BLaER1 treated with 17β-estradiol and CSF1 and Interleukin-3, amounts not matched to agents 10 nM and 100 nM (cell line): ENCODE results near the gene PADI6.
A peak's percentile ranks its signal among the peaks of the same experiment; 100 is the strongest.

ENCODE experiments used
- H3K27ac ChIP-seq, 11 experiments: shearing (Covaris generic); formaldehyde crosslinking; 2 replicates each; pipeline ENCODE4 v1.8.1; 2022
- H3K27me3 ChIP-seq, 11 experiments: shearing (Covaris generic); formaldehyde crosslinking; 2 replicates each; pipeline ENCODE4 v1.8.1; 2022
- H3K36me3 ChIP-seq, 11 experiments: shearing (Covaris generic); formaldehyde crosslinking; 2 replicates each; pipeline ENCODE4 v1.8.1; 2022
- H3K4me1 ChIP-seq, 10 experiments: shearing (Covaris generic); formaldehyde crosslinking; 2 replicates each; pipeline ENCODE4 v1.8.1; 2022
- H3K4me2 ChIP-seq, 11 experiments: shearing (Covaris generic); formaldehyde crosslinking; 2 replicates each; pipeline ENCODE4 v1.8.1; 2022
- H3K4me3 ChIP-seq, 10 experiments: shearing (Covaris generic); formaldehyde crosslinking; 2 replicates each; pipeline ENCODE4 v1.8.1; 2022
- H3K9ac ChIP-seq, 11 experiments: shearing (Covaris generic); formaldehyde crosslinking; 2 replicates each; pipeline ENCODE4 v1.8.1; 2022
- H3K9me3 ChIP-seq, 11 experiments: shearing (Covaris generic); formaldehyde crosslinking; replicated peaks in 1 of 11; 2 replicates each; pipeline ENCODE4 v1.8.1; 2022
- H4K20me1 ChIP-seq, 11 experiments: shearing (Covaris generic); formaldehyde crosslinking; 2 replicates each; pipeline ENCODE4 v1.8.1; 2022
- Cebpa-rat ChIP-seq, 11 experiments: shearing (Covaris generic); IDR thresholded peaks; 2 replicates each; pipeline ENCODE4 v1.8.1; 2022

PADI6 gene

DNA sequence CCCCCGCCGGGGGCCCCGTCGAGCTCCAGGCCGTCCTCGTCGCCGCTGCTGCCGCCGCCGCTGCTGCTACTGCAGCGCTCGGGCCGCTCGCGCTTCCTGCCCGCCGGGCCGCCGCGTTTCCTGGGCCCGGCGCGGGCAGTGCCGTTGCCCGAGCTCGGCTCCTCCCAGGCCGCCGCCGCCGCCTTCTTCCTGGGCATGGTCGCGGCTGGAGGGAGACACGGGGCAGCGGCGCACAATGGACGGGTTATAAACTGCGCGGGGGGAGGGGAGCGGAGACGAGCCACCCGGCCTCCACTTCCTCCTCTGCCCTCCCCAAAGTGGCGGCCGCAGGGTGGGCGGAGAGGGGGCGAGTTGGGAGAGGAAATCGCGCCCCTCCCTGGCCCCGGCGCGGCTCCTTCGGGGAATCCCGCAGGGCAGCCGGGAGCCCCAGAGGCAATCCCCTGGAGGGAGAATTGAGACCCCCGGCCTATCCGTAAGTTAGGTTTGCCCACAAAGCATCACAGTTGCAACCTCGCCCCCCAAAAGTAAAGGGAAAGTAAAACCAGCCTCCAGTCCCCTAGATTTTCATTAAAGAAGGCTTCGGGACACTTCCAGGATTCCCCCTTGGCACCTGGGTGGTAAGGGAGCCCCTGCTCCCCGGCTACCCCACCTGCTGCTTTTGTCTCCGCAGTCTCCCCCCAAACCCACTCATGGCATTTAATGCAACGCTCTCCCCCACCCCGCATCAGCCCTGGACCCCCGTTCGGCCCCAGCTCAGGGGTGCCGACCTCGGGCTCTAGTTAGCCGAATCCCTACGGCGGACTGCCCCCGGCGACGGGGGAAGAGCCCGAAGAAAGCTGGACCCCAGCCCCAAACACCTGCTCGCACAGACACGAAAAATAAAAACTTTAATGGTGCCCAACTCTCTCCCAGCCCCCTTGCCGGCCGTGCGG is 66.6 kb downstream of the PADI6 start:
- H3K4me3 ChIP-seq: peak overlapping the region; percentile 87 to 100 (median 99)
- peaks cover 0 to 5% (median 0%) of the 10 kb centered on the region in 11 experiments; a peak in 2 of 22 replicates for H3K27me3 ChIP-seq
- peaks cover 19 to 42% (median 39%) of the 10 kb centered on the region in 11 experiments for H3K36me3 ChIP-seq
- peak overlapping the region; percentile 83 to 100 (median 100) for H3K27ac ChIP-seq
- peaks cover 55 to 61% (median 57%) of the 10 kb centered on the region in 10 experiments for H3K4me1 ChIP-seq
- peaks cover 38 to 45% (median 39%) of the 10 kb centered on the region in 11 experiments for H4K20me1 ChIP-seq
- TF ChIP-seq Cebpa-rat (IDR thresholded peaks at IDR 0.05): no peak
- peak overlapping the region; percentile 97 to 100 (median 100) for H3K9ac ChIP-seq
- H3K4me2 ChIP-seq: peak overlapping the region; percentile 69 to 92 (median 80)
- no peaks in the 10 kb centered on the region; a peak in 1 of 22 replicates for H3K9me3 ChIP-seq

DNA sequence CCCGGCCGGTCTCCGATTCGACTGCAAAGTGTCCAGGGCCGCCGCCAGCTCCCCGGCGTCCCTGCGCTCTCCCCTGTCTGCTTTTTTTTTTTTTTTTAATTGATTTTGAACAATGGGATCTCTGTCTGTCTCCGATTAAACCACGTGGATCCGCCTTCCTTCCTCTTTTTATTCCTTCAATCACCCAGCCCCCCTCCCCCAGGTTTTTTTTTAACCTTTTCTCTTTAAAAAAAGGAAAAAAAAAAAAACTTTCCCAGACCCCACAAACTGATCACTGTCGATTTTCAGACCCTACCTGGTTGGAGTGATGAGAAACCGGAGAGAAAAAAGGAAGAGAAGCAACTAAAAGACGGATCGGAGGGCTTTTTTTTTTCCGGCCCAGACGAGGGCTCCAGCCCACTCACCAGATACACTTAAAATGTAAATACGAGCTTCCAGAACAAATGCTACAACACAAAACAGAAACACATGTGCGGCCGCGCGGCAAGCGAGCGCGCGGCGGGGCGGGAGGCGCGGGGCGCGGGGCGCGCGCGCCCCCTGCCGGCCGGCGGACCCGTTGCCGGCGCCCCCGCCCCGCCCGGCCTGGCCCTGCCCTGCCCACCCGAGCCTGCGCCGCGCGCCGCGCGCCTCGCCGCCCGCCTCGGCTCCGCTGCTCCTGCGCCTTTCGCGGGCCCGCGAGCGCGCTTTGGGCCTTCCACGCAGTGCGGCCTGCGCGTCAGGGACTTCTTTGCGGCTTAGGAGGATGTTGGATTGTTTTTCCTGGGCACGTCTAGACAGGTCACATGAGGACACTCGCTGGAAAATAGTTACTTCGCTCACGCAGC is 67.5 kb downstream of the PADI6 start, which contains the start of gene RCC2:
RCC2 (minus strand) TSS at position 428 of the 824 bp plus-strand sequence. CDS start 1,163 bp downstream, outside the sequence.
- Histone ChIP-seq H3K4me2 (peak within 1 kb of the TSS; percentile 76 to 94 (median 90)), H4K20me1 (peaks cover 30 to 36% (median 31%) of the 10 kb centered on the region in 11 experiments), H3K4me3 (peak within 1 kb of the TSS; percentile 87 to 100 (median 99)), H3K4me1 (peaks cover 46 to 52% (median 49%) of the 10 kb centered on the region in 10 experiments), H3K27me3 (peaks cover 0 to 5% (median 0%) of the 10 kb centered on the region in 11 experiments; a peak in 2 of 22 replicates), H3K9ac (peak within 1 kb of the TSS; percentile 97 to 100 (median 100)), H3K36me3 (peaks cover 10 to 33% (median 30%) of the 10 kb centered on the region in 11 experiments), H3K27ac (peak within 1 kb of the TSS; percentile 83 to 100 (median 100)), H3K9me3 (no peaks in the 10 kb centered on the region; a peak in 1 of 22 replicates)
- TF ChIP-seq Cebpa-rat (IDR thresholded peaks at IDR 0.05): no peak

DNA sequence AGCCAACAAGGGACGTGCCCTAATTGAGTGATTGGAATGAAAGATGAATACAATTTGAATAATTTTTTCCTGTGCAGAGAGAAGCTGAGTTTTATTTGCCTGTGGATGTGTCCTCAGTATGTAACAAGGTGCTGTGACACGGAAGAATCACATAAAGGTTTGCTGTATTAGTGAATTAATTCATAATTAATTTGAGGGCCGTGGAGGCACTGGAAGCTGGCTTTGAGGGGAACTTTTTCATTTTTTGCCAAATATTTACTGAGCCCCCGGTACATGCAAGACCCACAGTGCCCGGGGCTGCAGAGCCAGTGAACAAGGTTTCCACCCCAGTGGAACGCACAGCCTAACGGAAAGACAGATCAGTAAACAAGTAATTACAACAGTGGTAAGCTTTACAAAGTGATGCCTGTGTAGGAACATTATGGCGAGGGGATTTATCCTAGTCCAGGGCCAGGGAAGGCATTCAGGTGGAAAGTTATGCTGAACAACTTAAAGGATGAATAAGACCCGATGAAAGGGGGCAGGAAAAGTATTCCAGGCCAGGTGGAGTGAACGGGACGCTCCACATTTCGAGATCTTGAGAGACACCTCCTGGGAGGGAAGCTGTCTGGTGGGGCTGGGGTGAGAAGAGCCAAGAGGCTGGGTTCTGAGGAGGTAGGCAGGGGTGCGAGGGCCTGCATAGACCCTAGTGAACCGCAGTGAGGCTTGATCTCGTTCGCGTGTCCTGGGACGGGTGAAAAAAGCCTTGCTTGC is 68.3 kb downstream of the PADI6 start:
- H3K9ac ChIP-seq: peak overlapping the region; percentile 73 to 100 (median 100)
- H3K4me3 ChIP-seq: peak overlapping the region; percentile 87 to 100 (median 99)
- no peak for TF ChIP-seq Cebpa-rat (IDR thresholded peaks at IDR 0.05)
- H3K4me2 ChIP-seq: peak overlapping the region; percentile 76 to 94 (median 90)
- peak overlapping the region; percentile 9 to 100 (median 100); a peak in 20 of 22 replicates for H3K27ac ChIP-seq
- H3K36me3 ChIP-seq: peaks cover 3 to 25% (median 22%) of the 10 kb centered on the region in 11 experiments
- peaks cover 22 to 28% (median 23%) of the 10 kb centered on the region in 11 experiments for H4K20me1 ChIP-seq
- peaks cover 38 to 44% (median 41%) of the 10 kb centered on the region in 10 experiments for H3K4me1 ChIP-seq
- H3K27me3 ChIP-seq: peaks cover 0 to 5% (median 0%) of the 10 kb centered on the region in 11 experiments; a peak in 2 of 22 replicates
- H3K9me3 ChIP-seq: no peaks in the 10 kb centered on the region; a peak in 1 of 22 replicates

DNA sequence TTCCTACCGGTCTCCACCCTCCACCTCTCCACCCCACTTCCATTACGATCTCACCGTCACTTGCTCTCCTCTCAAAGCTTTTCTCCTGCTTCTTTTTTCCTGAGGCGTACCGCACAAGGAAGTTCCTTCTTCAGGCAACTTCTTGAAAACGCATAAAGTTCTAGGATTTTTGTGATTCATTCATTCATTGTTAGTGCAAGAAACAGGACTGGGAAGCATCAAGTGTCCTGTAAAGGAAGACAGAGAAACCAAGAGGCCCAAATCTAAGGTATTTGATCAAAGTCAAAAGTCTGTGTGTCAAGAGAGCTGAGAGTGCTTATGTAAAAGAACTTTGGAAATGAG is 68.8 kb downstream of the PADI6 start:
- Histone ChIP-seq H4K20me1 (peaks cover 16 to 23% (median 17%) of the 10 kb centered on the region in 11 experiments), H3K36me3 (peaks cover 0 to 20% (median 16%) of the 10 kb centered on the region in 11 experiments; a peak in 18 of 22 replicates), H3K27ac (no peak overlapping the region), H3K4me3 (peak overlapping the region in 3 of 10 experiments; percentile 99 to 100 (median 99); a peak in 2 of 20 replicates), H3K9ac (peak overlapping the region in 8 of 11 experiments; percentile 97 to 100 (median 100); a peak in 11 of 22 replicates), H3K4me1 (peaks cover 33 to 39% (median 35%) of the 10 kb centered on the region in 10 experiments), H3K9me3 (no peaks in the 10 kb centered on the region; a peak in 1 of 22 replicates), H3K4me2 (peak overlapping the region; percentile 76 to 94 (median 90)), H3K27me3 (peaks cover 0 to 5% (median 0%) of the 10 kb centered on the region in 11 experiments; a peak in 2 of 22 replicates)
- no peak for TF ChIP-seq Cebpa-rat (IDR thresholded peaks at IDR 0.05)

DNA sequence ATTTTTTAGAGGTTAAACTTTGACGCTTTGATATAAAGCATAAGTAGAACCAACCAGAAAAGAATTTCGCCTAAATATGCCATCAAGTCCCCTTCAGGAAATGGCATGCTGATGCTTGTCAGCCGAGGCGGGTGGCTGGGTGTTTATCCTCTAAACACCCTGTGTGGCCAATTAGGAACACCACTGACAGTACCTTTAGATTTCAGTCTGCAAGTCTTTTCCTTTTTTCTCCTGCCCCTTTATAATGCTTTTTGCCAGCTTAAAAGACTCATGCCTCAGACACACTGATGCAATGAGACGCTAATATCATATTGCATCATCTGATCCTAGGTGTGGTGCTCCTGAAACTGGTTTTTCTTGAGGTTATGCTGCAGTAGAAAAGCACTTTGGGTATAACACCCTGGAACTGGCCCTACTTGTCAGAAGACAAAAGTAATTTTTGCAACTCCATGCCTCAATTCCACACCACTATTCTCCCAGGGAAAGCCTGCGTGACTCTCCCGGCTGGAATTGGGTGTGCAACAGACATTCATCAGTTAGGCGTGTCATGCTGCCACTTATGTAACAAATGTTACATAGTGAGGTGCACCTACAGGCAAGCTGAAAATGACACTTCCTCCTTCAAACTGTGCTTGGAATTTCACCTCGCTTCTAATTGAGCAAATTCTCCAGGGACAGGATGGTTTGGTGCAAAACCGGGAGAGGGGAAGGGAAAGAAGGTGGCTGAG is 69.4 kb downstream of the PADI6 start:
- peaks cover 10 to 16% (median 11%) of the 10 kb centered on the region in 11 experiments for H4K20me1 ChIP-seq
- H3K4me3 ChIP-seq: no peak overlapping the region
- peaks cover 0 to 13% (median 10%) of the 10 kb centered on the region in 11 experiments; a peak in 18 of 22 replicates for H3K36me3 ChIP-seq
- H3K27me3 ChIP-seq: peaks cover 0 to 5% (median 0%) of the 10 kb centered on the region in 11 experiments; a peak in 2 of 22 replicates
- peak overlapping the region; percentile 76 to 94 (median 90) for H3K4me2 ChIP-seq
- peak overlapping the region in 3 of 11 experiments; percentile 39 to 100 (median 97); a peak in 3 of 22 replicates for H3K9ac ChIP-seq
- H3K27ac ChIP-seq: no peak overlapping the region
- peak in 3 of 11 experiments; percentile 25 to 68 (median 30); a peak in 2 of 22 replicates for TF ChIP-seq Cebpa-rat (IDR thresholded peaks at IDR 0.05)
- H3K4me1 ChIP-seq: peaks cover 26 to 32% (median 29%) of the 10 kb centered on the region in 10 experiments
- H3K9me3 ChIP-seq: no peaks in the 10 kb centered on the region; a peak in 1 of 22 replicates

DNA sequence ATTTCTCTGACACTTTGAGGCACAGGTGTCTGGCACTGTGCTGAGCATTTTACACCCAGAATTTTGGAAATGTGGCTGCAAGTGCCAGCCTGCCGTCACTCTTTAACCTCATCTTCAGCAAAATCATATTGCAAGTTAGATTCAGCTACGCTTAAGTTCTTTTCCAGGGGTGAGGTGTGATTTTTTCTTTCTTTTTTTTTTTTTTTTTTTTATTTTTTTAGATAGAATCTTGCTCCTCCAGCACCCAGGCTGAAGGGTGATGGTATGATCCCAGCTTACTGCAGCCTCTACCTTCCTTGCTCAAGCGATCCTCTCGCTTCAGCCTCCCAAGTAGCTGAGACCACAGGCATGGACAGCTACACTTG is 70.0 kb downstream of the PADI6 start:
- Histone ChIP-seq H4K20me1 (peaks cover 5 to 11% (median 6%) of the 10 kb centered on the region in 11 experiments; a peak in 21 of 22 replicates), H3K4me2 (peak overlapping the region in 9 of 11 experiments; percentile 76 to 94 (median 91); a peak in 16 of 22 replicates), H3K9me3 (no peaks in the 10 kb centered on the region; a peak in 1 of 22 replicates), H3K4me3 (no peak overlapping the region), H3K27me3 (peaks cover 0 to 5% (median 0%) of the 10 kb centered on the region in 11 experiments; a peak in 2 of 22 replicates), H3K27ac (no peak overlapping the region), H3K9ac (no peak overlapping the region), H3K36me3 (peaks cover 0 to 8% (median 5%) of the 10 kb centered on the region in 11 experiments; a peak in 16 of 22 replicates), H3K4me1 (peaks cover 21 to 27% (median 23%) of the 10 kb centered on the region in 10 experiments)
- no peak for TF ChIP-seq Cebpa-rat (IDR thresholded peaks at IDR 0.05)

DNA sequence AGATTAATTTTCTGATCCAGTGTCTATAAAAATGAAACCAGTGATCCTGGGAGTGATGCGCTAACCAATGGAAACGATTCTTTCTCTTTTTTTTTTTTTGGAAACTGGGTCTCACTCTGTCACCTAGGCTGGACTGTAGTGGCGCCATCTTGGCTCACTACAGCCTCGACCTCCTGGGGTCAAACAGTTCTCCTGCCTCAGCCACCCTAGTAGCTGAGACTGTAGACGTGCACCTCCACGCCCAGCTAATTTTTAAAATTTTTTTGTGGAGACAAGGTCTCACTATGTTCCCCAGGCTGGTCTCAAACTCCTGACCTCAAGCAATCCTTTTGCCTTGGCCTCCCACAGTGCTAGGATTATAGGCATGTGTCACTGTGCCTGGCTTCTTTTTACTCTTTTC is 70.8 kb downstream of the PADI6 start:
- peaks cover 0 to 5% (median 0%) of the 10 kb centered on the region in 11 experiments; a peak in 2 of 22 replicates for H3K27me3 ChIP-seq
- H3K9me3 ChIP-seq: no peaks in the 10 kb centered on the region; a peak in 1 of 22 replicates
- H3K4me3 ChIP-seq: no peak overlapping the region
- H3K9ac ChIP-seq: no peak overlapping the region
- no peak for TF ChIP-seq Cebpa-rat (IDR thresholded peaks at IDR 0.05)
- peaks cover 0 to 4% (median 0%) of the 10 kb centered on the region in 11 experiments; a peak in 2 of 22 replicates for H3K36me3 ChIP-seq
- H3K4me1 ChIP-seq: peaks cover 18 to 33% (median 22%) of the 10 kb centered on the region in 10 experiments
- no peak overlapping the region for H3K4me2 ChIP-seq
- no peak overlapping the region for H3K27ac ChIP-seq
- H4K20me1 ChIP-seq: peaks cover 0 to 5% (median 0%) of the 10 kb centered on the region in 11 experiments; a peak in 2 of 22 replicates
